SU-DHL-6 (cell line): ENCODE results near the gene HNRNPUL1.
A peak's percentile ranks its signal among the peaks of the same experiment; 100 is the strongest.

ENCODE experiments used
- H2AFZ ChIP-seq: fragments of 200-600 bp; sonication (generic); 2 replicates; pipeline ENCODE4 v1.6.1; 2014; ENCODE audit warnings: low read depth, mild to moderate bottlenecking, moderate library complexity, mixed read lengths, antibody characterized with exemption, low read length; ENCODE audit not compliant: severe bottlenecking
- H3F3A ChIP-seq: fragments of 200-600 bp; shearing (Covaris generic); 2 replicates; pipeline ENCODE4 v1.6.0; 2016; ENCODE audit warnings: antibody characterized with exemption, mild to moderate bottlenecking; ENCODE audit not compliant: insufficient read depth
- H3K27ac ChIP-seq: fragments of 200-600 bp; sonication (generic); 2 replicates; pipeline ENCODE4 v1.5.1; 2016; ENCODE audit warnings: low read depth, mild to moderate bottlenecking, low read length, moderate library complexity, mixed read lengths
- H3K27me3 ChIP-seq: fragments of 200-600 bp; sonication (generic), shearing (Covaris generic); 2 replicates; pipeline ENCODE4 v1.6.0; 2014; ENCODE audit warnings: mild to moderate bottlenecking, low read length
- H3K36me3 ChIP-seq: fragments of 200-600 bp; sonication (generic); 2 replicates; pipeline ENCODE4 v1.6.1; 2014; ENCODE audit warnings: mild to moderate bottlenecking, low read length, mixed read lengths
- H3K4me2 ChIP-seq: fragments of 300-600, 200-600 bp; shearing (Covaris generic), sonication (generic); 2 replicates; pipeline ENCODE4 v1.6.0; 2014; ENCODE audit warnings: low read length, low read depth, mild to moderate bottlenecking; ENCODE audit not compliant: poor library complexity, severe bottlenecking
- H3K4me3 ChIP-seq: fragments of 200-600 bp; sonication (generic); 2 replicates; pipeline ENCODE4 v1.5.1; 2014; ENCODE audit warnings: antibody characterized with exemption, low read length, mild to moderate bottlenecking, mixed read lengths; ENCODE audit not compliant: insufficient read depth, poor library complexity, severe bottlenecking
- H3K79me2 ChIP-seq: fragments of 200-600 bp; sonication (generic); 2 replicates; pipeline ENCODE4 v1.6.1; 2014; ENCODE audit warnings: mild to moderate bottlenecking, low read length, moderate library complexity; ENCODE audit not compliant: insufficient read depth
- H3K9ac ChIP-seq: fragments of 200-600 bp; sonication (generic); 2 replicates; pipeline ENCODE4 v1.7.0; 2014; ENCODE audit warnings: mild to moderate bottlenecking, low read length
- H3K9me2 ChIP-seq: fragments of 200-600 bp; sonication (generic); replicated peaks from 2 replicates; pipeline ENCODE4 v1.6.1; 2014; ENCODE audit warnings: low read length; ENCODE audit not compliant: insufficient read depth
- H3K9me3 ChIP-seq: fragments of 200-600 bp; sonication (generic); 2 replicates; pipeline ENCODE4 v1.6.1; 2014; ENCODE audit warnings: low read length, mixed read lengths; ENCODE audit not compliant: insufficient read depth
- H4K20me1 ChIP-seq: fragments of 200-600 bp; sonication (generic); 2 replicates; pipeline ENCODE4 v1.6.1; 2014; ENCODE audit warnings: low read depth, mild to moderate bottlenecking, antibody characterized with exemption, low read length, moderate library complexity, mixed read lengths
- CTCF ChIP-seq: fragments of 200-600 bp; sonication (generic); IDR thresholded peaks from one replicate; pipeline ENCODE4 v1.5.1; 2017; ENCODE audit warnings: antibody characterized with exemption, mild to moderate bottlenecking, low read length, moderate library complexity; ENCODE audit not compliant: insufficient read depth, poor library complexity, severe bottlenecking
- EZH2phosphoT487 ChIP-seq: fragments of 200-600 bp; sonication (generic), shearing (Covaris generic); conservative IDR thresholded peaks from 2 replicates; pipeline ENCODE4 v1.6.1; 2018; ENCODE audit warnings: mild to moderate bottlenecking, antibody characterized with exemption, low read length, moderate library complexity, mixed read lengths

Gene HNRNPUL1

DNA sequence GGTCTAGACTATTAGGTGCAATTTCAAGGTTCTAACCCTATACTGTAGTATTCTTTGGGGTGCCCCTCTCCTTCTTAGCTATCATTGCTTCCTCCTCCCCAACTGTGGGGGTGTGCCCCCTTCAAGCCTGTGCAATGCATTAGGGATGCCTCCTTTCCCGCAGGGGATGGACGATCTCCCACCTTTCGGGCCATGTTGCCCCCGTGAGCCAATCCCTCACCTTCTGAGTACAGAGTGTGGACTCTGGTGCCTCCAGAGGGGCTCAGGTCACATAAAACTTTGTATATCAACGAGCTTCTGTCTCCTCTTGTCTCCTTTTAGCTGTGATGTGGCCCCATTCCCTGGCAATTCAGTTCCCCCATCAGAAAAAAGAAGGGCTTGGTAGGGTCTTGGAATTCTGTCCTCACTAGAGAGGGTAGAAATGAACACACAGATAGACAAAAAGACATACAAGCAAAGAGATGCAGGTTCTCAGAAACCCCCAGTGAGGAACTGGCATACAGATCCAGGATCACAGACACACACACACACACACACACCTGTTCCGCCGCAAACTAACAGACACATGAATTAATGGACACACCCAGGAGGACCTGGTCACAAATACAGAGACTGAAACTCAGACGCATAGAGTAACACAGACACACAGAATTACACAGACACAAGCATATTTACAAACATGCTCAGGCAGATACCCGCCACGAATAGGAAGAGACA, 2.5 kb upstream of the HNRNPUL1 start:
- Histone ChIP-seq H3K4me2 (peak overlapping the region; percentile 85), H3K4me3 (no peak overlapping the region), H4K20me1 (no peaks in the 10 kb centered on the region), H3K27ac (no peak overlapping the region; the same call in 1 of the 2 replicates), H3K27me3 (no peaks in the 10 kb centered on the region), H3K9me3 (no peaks in the 10 kb centered on the region), H3K79me2 (peaks cover 24% of the 10 kb centered on the region), H3K9ac (peak overlapping the region; percentile 82), H2AFZ (peak overlapping the region; percentile 60), H3F3A (peaks cover 11% of the 10 kb centered on the region; the same call in 1 of the 2 replicates), H3K9me2 (no peaks in the 10 kb centered on the region), H3K36me3 (no peaks in the 10 kb centered on the region)
- no peak for TF ChIP-seq CTCF
- TF ChIP-seq EZH2phosphoT487: no peak

DNA sequence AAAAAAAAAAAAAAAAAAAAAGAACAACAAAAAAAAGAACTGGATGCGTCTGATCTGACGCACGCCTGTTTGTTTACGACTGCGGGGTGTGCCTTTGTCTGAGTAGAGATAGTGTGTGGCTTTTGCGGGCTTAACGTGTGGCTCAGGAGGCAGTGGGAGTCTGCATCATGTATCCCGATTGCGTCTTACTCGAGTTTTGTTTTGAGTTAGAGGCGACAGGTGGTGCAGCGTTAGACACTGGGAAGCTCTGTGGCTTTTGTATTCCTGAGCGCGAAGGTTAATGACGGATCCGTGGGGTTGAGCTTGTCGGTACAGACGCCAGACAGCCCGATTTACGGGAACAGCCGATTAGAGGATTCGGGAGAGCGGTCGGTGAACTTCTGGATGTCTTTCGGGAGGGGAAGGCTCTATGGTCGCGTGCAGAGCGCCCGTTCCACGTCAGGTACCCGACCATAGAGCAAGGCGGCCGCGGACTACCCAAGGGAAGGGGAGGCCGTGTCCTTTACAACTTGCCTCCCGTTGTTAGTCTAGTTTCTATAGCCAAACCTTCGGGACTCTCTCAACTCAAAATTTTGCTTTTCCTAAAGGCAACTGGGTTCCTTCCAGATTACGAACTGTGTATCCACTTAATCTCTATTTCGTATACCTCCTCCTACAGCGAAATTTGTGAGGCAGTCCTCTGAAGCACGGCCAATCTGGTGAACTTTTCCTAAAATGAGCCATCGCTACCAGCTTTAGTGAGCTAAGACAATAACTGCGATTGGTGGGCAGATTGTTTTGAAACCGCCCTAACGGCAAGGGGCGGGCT, 926 bp upstream of the HNRNPUL1 start:
- no peaks in the 10 kb centered on the region for H3K27me3 ChIP-seq
- peaks cover 11% of the 10 kb centered on the region; the same call in 1 of the 2 replicates for H3F3A ChIP-seq
- TF ChIP-seq CTCF (no peak), EZH2phosphoT487 (no peak)
- H3K9me3 ChIP-seq: no peaks in the 10 kb centered on the region
- H3K9me2 ChIP-seq: no peaks in the 10 kb centered on the region
- peaks cover 40% of the 10 kb centered on the region for H3K79me2 ChIP-seq
- peak overlapping the region; percentile 81 for H3K4me3 ChIP-seq
- peak overlapping the region; percentile 85 for H3K4me2 ChIP-seq
- H3K27ac ChIP-seq: peak overlapping the region; percentile 87
- no peaks in the 10 kb centered on the region; the same call in 1 of the 2 replicates for H3K36me3 ChIP-seq
- H2AFZ ChIP-seq: peak overlapping the region; percentile 81
- H3K9ac ChIP-seq: peak overlapping the region; percentile 82
- no peaks in the 10 kb centered on the region for H4K20me1 ChIP-seq

- Histone ChIP-seq H3K4me3 (peak overlapping the region; percentile 93), H3K4me2 (peak overlapping the region; percentile 93), H3K9me3 (no peaks in the 10 kb centered on the region), H3K9ac (peak overlapping the region; percentile 100), H3K9me2 (no peaks in the 10 kb centered on the region), H3F3A (peaks cover 11% of the 10 kb centered on the region; the same call in 1 of the 2 replicates), H4K20me1 (no peaks in the 10 kb centered on the region), H3K79me2 (peaks cover 51% of the 10 kb centered on the region), H3K27me3 (no peaks in the 10 kb centered on the region), H3K36me3 (peaks cover 5% of the 10 kb centered on the region), H2AFZ (no peak overlapping the region), H3K27ac (peak overlapping the region; percentile 87)
- TF ChIP-seq EZH2phosphoT487: no peak
- no peak for TF ChIP-seq CTCF
Measured at GRCh38 chr19:41264581-41265394, 616 bp downstream of the HNRNPUL1 start.
